GM18909 (cell line): Measurements from ENCODE around the gene SESN3.
"Not testable (repeated sequence)": the region's sequence is repeated elsewhere in the genome, so short reads cannot be mapped to it uniquely, and the experiment has no call there.

Source experiments
- ATAC-seq: cut with Tn5 transposase; IDR thresholded peaks from one replicate; pipeline ENCODE4 v1.9.1; 2021; ENCODE audit warnings: mild to moderate bottlenecking; ENCODE audit not compliant: unreplicated experiment, poor library complexity

SESN3 gene, protein sequence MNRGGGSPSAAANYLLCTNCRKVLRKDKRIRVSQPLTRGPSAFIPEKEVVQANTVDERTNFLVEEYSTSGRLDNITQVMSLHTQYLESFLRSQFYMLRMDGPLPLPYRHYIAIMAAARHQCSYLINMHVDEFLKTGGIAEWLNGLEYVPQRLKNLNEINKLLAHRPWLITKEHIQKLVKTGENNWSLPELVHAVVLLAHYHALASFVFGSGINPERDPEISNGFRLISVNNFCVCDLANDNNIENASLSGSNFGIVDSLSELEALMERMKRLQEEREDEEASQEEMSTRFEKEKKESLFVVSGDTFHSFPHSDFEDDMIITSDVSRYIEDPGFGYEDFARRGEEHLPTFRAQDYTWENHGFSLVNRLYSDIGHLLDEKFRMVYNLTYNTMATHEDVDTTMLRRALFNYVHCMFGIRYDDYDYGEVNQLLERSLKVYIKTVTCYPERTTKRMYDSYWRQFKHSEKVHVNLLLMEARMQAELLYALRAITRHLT

DNA sequence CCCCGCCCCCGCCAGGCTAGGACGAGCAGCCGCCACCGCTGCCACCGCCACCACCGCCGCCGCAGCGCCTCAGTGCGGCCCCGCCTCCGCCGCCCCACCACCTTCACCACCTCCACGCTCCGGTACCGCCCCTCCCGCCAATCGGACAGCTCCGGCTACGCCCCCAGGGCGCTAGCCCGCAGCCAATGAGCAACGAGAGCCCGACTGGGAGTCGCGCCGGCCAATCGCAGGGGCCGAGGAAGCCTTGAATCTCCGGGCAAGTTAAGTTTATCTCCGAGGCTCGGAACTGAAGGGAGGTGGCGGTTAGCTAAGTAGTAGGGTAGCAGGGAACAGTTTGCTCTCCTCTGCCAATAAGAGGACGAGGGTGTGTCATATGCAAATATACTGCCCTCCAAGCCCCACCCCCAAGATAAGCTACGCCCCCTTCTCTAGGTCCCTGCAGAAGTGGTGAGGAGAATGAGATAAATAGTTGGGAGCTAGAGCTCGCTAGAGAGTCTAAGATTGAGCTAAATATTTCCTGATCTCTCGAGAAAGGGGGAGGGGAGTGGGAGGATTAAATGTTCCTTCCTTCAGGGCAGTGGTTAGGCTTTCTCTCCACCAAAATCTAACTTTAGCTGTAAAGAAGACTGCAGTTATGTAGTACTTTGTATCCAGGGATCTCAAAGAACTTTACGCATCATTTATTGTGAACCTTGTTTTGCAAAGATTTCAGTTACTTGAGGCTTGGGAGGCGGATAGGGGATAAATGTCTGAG is at the start of gene SESN3:
TSS of gene SESN3 (minus strand) at position 76 of the 754 bp plus-strand sequence. CDS start 342 bp downstream, outside the sequence.
- peak; percentile 96 for ATAC-seq

GRCh38 chr11:95279921-95280868 is 49.2 kb upstream of the SESN3 start:
- ATAC-seq = no peak

GRCh38 chr11:95277868-95278267 is 46.9 kb upstream of the SESN3 start:
- ATAC-seq = no peak

GRCh38 chr11:95276139-95276538 is 45.1 kb upstream of the SESN3 start:
- no peak for ATAC-seq

GRCh38 chr11:95273618-95274017 is 42.6 kb upstream of the SESN3 start:
- ATAC-seq = not testable (repeated sequence)

DNA sequence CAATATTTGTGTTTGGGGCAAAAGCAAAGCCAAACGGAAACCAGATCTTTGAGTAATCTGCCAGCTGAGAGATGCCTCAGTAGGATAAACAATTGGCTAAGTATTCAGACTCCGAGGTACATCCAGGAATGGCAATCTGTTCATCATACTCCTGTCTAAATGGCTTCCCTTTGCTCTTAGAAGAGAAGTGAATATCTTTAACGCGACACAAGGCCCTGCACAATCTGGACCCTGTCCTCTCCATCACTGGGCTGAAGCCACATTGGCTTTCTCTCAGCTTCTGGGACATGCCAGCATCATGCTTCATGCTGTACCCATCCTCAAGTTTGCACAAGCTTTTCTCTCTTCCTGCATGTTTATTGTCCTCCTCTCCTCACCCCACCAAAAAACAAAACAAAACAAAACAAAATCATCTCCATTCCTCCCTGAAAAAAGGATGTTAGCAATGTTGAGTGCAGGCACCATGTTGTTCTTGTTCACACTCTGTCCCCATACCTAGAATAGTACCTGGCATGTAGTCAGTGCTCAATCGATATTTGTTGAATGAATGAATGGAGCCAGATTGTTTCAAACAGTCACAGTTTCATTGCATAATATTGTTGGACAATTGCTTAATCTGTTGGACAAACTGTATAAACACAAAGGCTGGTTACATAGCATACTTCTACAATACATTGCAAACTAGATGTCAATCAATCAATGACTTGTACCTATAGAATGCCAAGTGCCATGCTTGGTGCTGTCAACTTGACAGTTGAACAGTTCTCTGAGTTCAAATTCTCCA is 38.2 kb upstream of the SESN3 start:
- no peak for ATAC-seq

DNA sequence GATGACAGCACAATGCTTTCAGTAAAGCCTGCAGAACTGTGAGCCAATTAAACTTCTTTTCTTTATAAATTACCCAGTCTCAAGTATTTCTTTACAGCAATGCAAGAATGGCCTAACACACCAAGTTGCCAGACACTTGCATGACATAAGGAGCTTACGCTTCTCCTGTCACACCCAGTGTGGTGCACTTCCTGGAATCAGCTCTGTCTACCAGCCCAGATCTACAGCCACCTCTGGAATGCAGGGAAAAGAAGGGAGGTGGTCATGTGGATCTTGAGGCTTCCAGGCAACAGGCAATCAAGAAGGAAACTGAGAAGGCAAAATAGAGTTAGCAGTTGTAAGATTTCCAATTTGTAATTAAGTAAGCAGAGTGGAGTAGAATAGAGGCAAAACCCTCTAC is 37.4 kb upstream of the SESN3 start:
- no peak for ATAC-seq

DNA sequence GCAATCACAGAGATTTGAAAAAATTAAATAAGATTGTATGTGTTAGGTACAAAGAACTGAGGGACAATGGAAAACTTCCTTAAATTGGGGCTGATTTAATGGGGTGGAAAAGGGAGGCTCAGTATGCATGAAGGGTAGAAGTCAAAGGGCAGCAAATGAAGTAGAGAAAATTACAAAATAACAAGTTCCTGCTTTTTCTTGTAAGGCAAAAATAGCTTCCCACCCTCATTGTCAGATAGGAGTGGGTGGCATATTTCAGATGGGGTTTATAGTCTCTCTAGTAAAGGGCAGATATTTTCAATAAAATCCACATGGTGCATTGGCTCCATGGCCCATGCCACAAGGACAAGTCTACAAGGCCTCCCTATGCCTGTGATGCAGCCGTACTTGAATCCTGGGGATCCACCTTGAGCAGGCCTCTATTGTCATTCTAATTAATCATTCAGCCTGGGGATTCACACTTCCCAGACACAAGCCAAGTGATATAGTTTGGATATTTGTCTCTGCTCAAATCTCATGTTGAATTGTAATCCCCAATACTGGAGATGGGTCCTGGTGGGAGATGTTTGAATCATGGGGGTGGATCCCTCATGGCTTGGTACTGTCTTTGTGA is 36.7 kb upstream of the SESN3 start:
- ATAC-seq = no peak

DNA sequence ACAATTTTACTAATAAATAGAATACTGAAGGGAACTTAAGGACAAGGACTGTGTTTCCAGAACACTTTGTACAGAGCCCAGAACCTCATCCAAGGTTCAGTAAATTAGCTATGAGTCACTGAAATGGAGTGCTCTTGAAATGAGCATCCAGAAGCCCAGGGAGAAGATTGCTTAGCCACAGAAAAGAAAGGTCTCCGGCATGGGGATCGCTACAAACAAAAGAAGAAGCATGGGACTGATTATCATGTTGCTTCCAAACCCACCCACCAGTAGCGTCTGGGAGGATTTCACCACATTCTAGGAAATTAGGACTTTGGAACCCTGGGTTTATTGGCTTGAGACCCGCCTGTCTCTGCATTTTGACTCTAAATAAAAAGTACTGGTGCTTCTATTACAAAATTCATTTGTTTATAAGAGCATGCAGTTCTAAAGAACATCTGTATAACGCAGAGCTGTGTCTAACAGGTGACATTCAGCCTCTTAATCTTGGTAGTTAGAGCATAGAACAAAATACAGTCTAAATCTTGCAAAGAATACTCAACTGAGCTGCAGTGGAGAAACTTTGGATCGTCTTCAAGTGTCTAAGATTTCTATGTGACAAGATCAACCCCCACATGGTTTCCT is 35.9 kb upstream of the SESN3 start:
- no peak for ATAC-seq

- ATAC-seq = no peak
Observed at GRCh38 chr11:95264881-95265280, 33.9 kb upstream of the SESN3 start.

DNA sequence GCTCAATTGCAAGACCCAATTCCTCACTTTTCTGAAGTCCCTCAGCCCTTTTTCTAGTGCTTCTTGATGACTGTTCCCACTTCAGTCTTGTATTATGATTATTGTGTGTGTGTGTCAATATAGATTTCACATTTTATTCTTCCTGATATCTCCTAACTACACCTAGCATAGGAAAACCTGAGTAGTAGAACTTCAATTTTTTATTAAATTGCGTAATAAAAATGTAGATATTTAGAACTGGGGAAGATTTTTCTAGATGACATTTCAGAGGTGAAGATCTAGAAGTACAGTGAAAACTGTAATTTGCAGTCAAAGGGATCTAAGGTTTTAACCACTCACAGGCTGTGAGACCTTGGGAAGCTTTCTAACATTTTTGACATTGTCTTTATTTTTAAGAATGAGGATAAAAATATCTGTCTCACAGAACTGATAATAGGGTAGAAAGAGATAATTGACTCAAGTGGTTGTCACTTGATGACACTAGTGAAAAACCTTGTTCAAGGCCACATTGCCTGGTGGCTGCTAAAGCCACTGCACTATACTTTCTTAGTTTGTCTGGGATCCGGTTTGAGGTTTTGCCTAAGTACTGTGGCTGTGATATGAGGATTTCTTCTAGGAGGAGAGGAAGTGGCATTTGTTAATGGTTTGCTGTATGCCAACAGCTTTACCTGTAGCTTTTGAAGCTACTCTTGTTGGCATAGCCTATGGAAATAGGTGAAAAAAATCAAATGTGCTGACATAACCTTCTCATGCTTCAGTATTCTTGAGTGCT is 32.2 kb upstream of the SESN3 start:
- no peak for ATAC-seq

DNA sequence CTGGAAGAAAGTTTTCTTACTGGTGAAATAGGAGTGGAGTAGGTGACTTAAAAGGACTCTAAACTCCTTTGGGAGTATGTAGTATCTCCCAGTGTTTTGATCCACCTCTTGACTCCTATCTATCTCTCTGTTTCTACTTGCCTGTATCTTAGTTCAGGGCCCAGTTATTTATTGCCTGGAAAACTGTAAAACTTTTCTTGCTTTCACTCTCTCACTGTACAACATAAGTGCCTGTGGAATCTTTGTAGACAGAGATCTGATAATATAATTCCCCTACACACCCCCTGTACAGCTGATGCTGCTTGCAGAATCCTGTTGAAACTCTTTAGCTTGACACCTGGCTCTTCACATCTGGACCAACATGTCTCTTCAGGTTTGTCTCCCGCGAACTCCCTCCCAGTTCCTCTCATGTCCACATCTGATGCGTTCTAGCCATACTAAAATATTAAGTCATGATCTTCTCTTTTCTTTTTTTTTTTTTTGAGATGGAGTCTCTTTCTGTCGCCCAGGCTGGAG is 26.5 kb upstream of the SESN3 start:
- ATAC-seq = no peak

- no peak for ATAC-seq
Observed at GRCh38 chr11:95256321-95256779, 25.3 kb upstream of the SESN3 start.

DNA sequence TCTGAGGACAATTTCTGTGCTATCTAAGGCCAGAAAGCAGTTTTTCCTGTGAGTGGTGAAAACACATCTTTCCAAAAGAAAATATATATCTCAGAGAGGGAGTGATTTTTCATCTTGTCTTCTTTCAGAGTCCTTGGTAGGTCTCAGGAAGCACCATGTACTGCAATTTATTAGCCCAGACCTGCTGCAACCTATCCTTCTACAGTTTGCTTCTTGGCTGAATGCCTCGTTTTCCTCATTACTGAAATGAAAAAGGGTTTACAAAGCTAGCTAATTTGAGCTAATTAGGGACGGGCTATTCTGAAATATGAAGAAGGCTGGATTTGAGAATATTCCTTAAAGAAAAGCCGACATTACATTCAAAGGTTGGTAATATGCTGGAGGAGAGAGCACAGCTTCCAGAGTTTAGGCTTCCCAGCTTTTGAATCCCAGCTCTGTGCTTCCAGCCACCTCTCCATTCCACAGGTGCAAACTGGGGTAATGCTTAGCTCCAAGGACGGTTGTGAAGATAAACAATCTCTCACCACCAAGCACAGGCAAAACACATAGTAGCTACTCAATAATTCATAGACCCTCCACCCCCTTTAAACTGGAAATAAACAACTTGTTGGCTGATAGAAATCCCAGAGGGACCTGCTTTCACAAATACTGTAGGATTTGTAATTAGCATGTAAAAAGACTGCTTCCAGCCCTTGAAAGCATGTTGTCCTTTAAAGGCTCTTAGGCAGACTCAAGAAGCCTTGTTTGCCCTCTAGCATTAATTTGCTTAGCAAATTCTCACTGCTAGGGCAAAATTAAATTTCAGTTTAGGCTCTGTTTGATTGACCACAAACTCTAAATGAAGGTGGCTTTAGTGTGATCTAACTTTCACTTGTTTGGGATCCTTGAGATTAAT is 24.5 kb upstream of the SESN3 start:
- no peak for ATAC-seq

GRCh38 chr11:95254716-95255115 is 23.7 kb upstream of the SESN3 start:
- peak; percentile 11 for ATAC-seq

DNA sequence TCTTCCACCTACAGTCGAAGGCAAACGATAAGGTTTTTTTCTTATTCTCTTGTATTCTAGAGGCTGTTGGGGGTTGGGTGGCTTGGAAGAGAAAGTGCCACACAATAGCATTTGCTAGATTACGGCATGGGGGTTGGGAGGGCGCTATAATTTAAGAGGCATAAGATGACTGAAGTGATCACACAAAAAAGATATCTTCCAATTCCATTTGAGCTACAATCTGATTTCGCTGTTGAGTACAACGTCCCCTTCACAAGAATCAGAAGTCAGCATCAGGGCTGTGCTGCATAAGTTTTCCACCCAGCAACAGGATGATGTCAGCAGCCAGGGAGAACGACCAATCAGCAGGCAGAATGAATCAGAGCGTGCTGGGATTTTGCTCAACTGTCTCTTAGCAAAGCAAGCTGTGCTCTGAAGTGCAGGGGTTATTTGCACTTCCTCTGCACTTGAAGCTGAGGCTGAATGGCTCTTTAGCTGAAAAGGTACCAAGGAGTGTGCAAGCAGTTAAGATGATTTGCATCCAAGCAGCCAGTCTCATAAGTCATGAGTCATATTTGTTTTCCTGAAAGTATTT is 23.2 kb upstream of the SESN3 start:
- peak; percentile 99 for ATAC-seq
